SK-N-SH (cell line): ENCODE measurements around the gene HSPA9. TPM values are rescaled to one million over a fixed set of nuclear protein-coding genes. Genes with fewer than 3 reads are reported as not detected.

Experiments used
- CTCF ChIA-PET: fragments of 300-600, 350-600 bp; formaldehyde crosslinking; extraction: SDS; loops from one replicate; lab custom pipeline; 2021; lab: Yijun Ruan, JAX
- POLR2A ChIA-PET: fragments of 350-600 bp; sonication (Branson Sonifier 250); formaldehyde crosslinking; extraction: SDS; loops from one replicate; lab custom pipeline; 2020; ENCODE audit warnings: antibody characterized with exemption, inconsistent platforms; lab: Yijun Ruan, JAX
- DNase-seq: peaks from one replicate; pipeline ENCODE4 v3.0.0; 2012
- H2AFZ ChIP-seq: fragments of 200-600 bp; sonication (generic); 2 replicates; pipeline ENCODE4 v1.8.1; 2016; ENCODE audit warnings: antibody characterized with exemption, mild to moderate bottlenecking, low read depth
- H3F3A ChIP-seq: fragments of 200-600 bp; sonication (generic); replicated peaks from 2 replicates; pipeline ENCODE3; 2016; ENCODE audit warnings: antibody characterized with exemption, mild to moderate bottlenecking; ENCODE audit not compliant: insufficient read depth
- H3K27ac ChIP-seq, 2 experiments: fragments of 200-500 bp in 1 of 2; fragments of 200-600 bp in 1 of 2; sonication (Bioruptor generic) in 1 of 2; sonication (generic), shearing (Covaris generic) in 1 of 2; 2 replicates each; pipeline versions ENCODE4 v1.5.1 to v1.6.1; 2014 to 2016; ENCODE audit warnings: low read depth in 2 of 2, inconsistent platforms in 1 of 2, low read length in 1 of 2, mild to moderate bottlenecking in 1 of 2, mixed read lengths in 1 of 2
- H3K27me3 ChIP-seq: fragments of 200-600 bp; sonication (generic), shearing (Covaris generic); 2 replicates; pipeline ENCODE4 v1.6.1; 2016; ENCODE audit warnings: mixed run types; ENCODE audit not compliant: insufficient read depth
- H3K36me3 ChIP-seq, 2 experiments: fragments of 200-500 bp in 1 of 2; fragments of 200-600 bp in 1 of 2; sonication (Bioruptor generic) in 1 of 2; sonication (generic) in 1 of 2; replicated peaks in 1 of 2; 2 replicates each; pipeline versions ENCODE3 to v1.5.1; 2014 to 2016; ENCODE audit warnings: low read length in 1 of 2, mild to moderate bottlenecking in 1 of 2; ENCODE audit not compliant: insufficient read depth in 2 of 2, control insufficient read depth in 1 of 2
- H3K4me1 ChIP-seq, 2 experiments: fragments of 200-500 bp in 1 of 2; fragments of 200-600 bp in 1 of 2; sonication (Bioruptor generic) in 1 of 2; sonication (generic), shearing (Covaris generic) in 1 of 2; 2 replicates each; pipeline versions ENCODE4 v1.5.1 to v1.6.1; 2014 to 2016; ENCODE audit warnings: low read depth in 1 of 2, low read length in 1 of 2, mixed run types in 1 of 2; ENCODE audit not compliant: insufficient read depth in 2 of 2, control insufficient read depth in 1 of 2
- H3K4me2 ChIP-seq: fragments of 200-600 bp; sonication (generic), shearing (Covaris generic); 2 replicates; pipeline ENCODE4 v1.6.1; 2017; ENCODE audit warnings: mixed run types
- H3K4me3 ChIP-seq, 2 experiments: fragments of 200-500 bp in 1 of 2; fragments of 200-600 bp in 1 of 2; sonication (Bioruptor generic) in 1 of 2; sonication (generic), shearing (Covaris generic) in 1 of 2; 2 replicates each; pipeline versions ENCODE4 v1.5.1 to v1.8.1; 2014 to 2016; ENCODE audit warnings: low read depth in 2 of 2, inconsistent platforms in 1 of 2, low read length in 1 of 2, mild to moderate bottlenecking in 1 of 2, mixed read lengths in 1 of 2, moderate library complexity in 1 of 2
- H3K79me2 ChIP-seq: fragments of 200-600 bp; sonication (generic); 2 replicates; pipeline ENCODE4 v1.8.1; 2017; ENCODE audit warnings: mild to moderate bottlenecking; ENCODE audit not compliant: insufficient read depth
- H3K9ac ChIP-seq: fragments of 200-600 bp; sonication (generic); 2 replicates; pipeline ENCODE4 v1.6.1; 2017; ENCODE audit warnings: mixed run types
- H3K9me2 ChIP-seq: fragments of 200-600 bp; sonication (generic); 2 replicates; pipeline ENCODE4 v1.6.1; 2017; ENCODE audit warnings: mixed run types
- H3K9me3 ChIP-seq: fragments of 200-600 bp; sonication (generic); 2 replicates; pipeline ENCODE4 v1.6.1; 2017; ENCODE audit warnings: mixed run types, mild to moderate bottlenecking, moderate library complexity
- H4K20me1 ChIP-seq: fragments of 200-600 bp; sonication (generic); 2 replicates; pipeline ENCODE4 v1.6.1; 2017; ENCODE audit warnings: mild to moderate bottlenecking, mixed run types; ENCODE audit not compliant: insufficient read depth
- ELF1 ChIP-seq: IDR thresholded peaks from 2 replicates; pipeline ENCODE4 v1.4.0; 2012
- FOSL2 ChIP-seq: IDR thresholded peaks from 2 replicates; pipeline ENCODE4 v1.4.0; 2012; ENCODE audit warnings: low read depth, mild to moderate bottlenecking, moderate library complexity, borderline replicate concordance
- FOXJ3 ChIP-seq: sonication (generic); formaldehyde crosslinking; IDR thresholded peaks from 2 replicates; pipeline ENCODE4 v1.5.1; 2020; ENCODE audit warnings: mild to moderate bottlenecking, missing genetic modification reagents
- GABPA ChIP-seq: IDR thresholded peaks from 2 replicates; pipeline ENCODE4 v1.4.0; 2012; ENCODE audit warnings: low read depth, mild to moderate bottlenecking
- GATA2 ChIP-seq: sonication (generic); formaldehyde crosslinking; IDR thresholded peaks from 2 replicates; pipeline ENCODE4 v1.5.0; 2020; ENCODE audit warnings: mild to moderate bottlenecking, missing genetic modification reagents
- JUND ChIP-seq: IDR thresholded peaks from 2 replicates; pipeline ENCODE4 v1.4.0; 2012
- MEF2A ChIP-seq: IDR thresholded peaks from 2 replicates; pipeline ENCODE4 v1.4.0; 2012; ENCODE audit warnings: low read depth, borderline replicate concordance
- MXI1 ChIP-seq: IDR thresholded peaks from 2 replicates; pipeline ENCODE4 v1.6.1; 2012; ENCODE audit warnings: mild to moderate bottlenecking, low read depth, low read length, improper control_type of control experiment
- NFIC ChIP-seq: IDR thresholded peaks from 2 replicates; pipeline ENCODE4 v1.4.0; 2012; ENCODE audit warnings: borderline replicate concordance
- NRF1 ChIP-seq: IDR thresholded peaks from 2 replicates; pipeline ENCODE4 v1.6.1; 2012; ENCODE audit warnings: low read depth, mild to moderate bottlenecking, low read length
- RCOR1 ChIP-seq: fragments of 150-350 bp; IDR thresholded peaks from 2 replicates; pipeline ENCODE4 v1.6.1; 2017; ENCODE audit warnings: antibody characterized with exemption, low read length
- RFX5 ChIP-seq: IDR thresholded peaks from 2 replicates; pipeline ENCODE4 v1.6.1; 2012; ENCODE audit warnings: mild to moderate bottlenecking, improper control_type of control experiment, low read length
- RXRA ChIP-seq: IDR thresholded peaks from 2 replicates; pipeline ENCODE4 v1.4.0; 2012; ENCODE audit warnings: low read depth, mild to moderate bottlenecking, borderline replicate concordance
- TCF12 ChIP-seq: IDR thresholded peaks from 2 replicates; pipeline ENCODE4 v1.4.0; 2012
- TEAD4 ChIP-seq: IDR thresholded peaks from 2 replicates; pipeline ENCODE4 v1.4.0; 2012; ENCODE audit warnings: mild to moderate bottlenecking, borderline replicate concordance; ENCODE audit not compliant: insufficient read depth
- WGBS: methylation state at CpG from one replicate; pipeline ENCODE4 v1.1.6; 2017; ENCODE audit warnings: low lambda C conversion rate; 5-methylcytosine and 5-hydroxymethylcytosine counted together
- polyA plus RNA-seq, 3 experiments: library from polyadenylated mRNA; depleted of rRNA; stranded (reverse); fragments of >200 nt; gene quantifications; 2 replicates each; pipeline ENCODE4 v1.2.3, GENCODE V29; 2012
- TF ChIP-seq, protein P1 (sequence below): IDR thresholded peaks from 2 replicates; pipeline ENCODE4; 2012
- TF ChIP-seq, protein P2 (sequence below): IDR thresholded peaks from 2 replicates; pipeline ENCODE4 v1.4.0; 2012; ENCODE audit warnings: low read depth, borderline replicate concordance
- TF ChIP-seq, protein P3 (sequence below): fragments of 150-350 bp; IDR thresholded peaks from 2 replicates; pipeline ENCODE4 v1.6.1; 2017; ENCODE audit warnings: antibody characterized with exemption, low read length, low read depth, borderline replicate concordance

The HSPA9 gene
- polyA plus RNA-seq, 1 of the 3 experiments (the other 2 are of a cell fraction): 153 TPM

DNA sequence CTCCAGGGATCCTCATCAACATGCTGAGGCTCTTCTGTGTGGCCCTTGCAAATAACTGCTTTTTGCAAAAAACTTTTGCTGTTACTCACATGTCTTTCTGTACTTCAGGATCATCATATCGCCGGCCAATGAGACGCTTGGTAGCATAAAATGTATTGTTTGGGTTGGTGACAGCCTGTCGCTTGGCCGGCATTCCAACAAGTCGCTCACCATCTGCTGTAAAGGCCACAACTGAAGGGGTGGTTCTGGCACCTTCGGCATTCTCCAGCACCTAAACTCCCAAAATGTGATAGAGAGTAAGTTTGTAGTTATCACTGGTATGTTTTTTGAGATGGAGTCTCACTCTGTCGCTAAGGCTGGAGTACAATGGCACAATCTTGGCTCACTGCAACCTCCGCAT lies 4.3 kb downstream of the HSPA9 start:
- ChIA-PET CTCF (interaction anchor here (1.5 kb wide), 1 partner anchor 71 kb away, joined by 3 read pairs; no protein-coding TSS in a partner anchor), POLR2A (interaction anchor here (0.6 kb wide), 1 partner anchor 29 kb away, joined by 3 read pairs; no protein-coding TSS in a partner anchor)
- WGBS: 97% methylated on average over 9 of the region's 9 CpGs
- Histone ChIP-seq H2AFZ (no peak overlapping the region), H3F3A (peaks cover 19% of the 10 kb centered on the region), H3K4me3 (no peak overlapping the region), H3K9me3 (no peaks in the 10 kb centered on the region), H3K4me2 (no peak overlapping the region), H3K27ac (no peak overlapping the region), H3K4me1 (peaks cover 2 to 10% of the 10 kb centered on the region in 2 experiments; a peak in 2 of 4 replicates), H3K9ac (no peak overlapping the region), H3K9me2 (no peaks in the 10 kb centered on the region), H3K27me3 (no peaks in the 10 kb centered on the region), H4K20me1 (peaks cover 8% of the 10 kb centered on the region), H3K36me3 (peaks cover 54 to 74% of the 10 kb centered on the region in 2 experiments), H3K79me2 (peaks cover 92% of the 10 kb centered on the region)
- TF ChIP-seq RXRA (no peak), NFIC (no peak), TEAD4 (no peak), TCF12 (no peak), JUND (no peak), RCOR1 (no peak), ELF1 (no peak), NRF1 (no peak), FOSL2 (no peak), MXI1 (no peak), GABPA (no peak), MEF2A (no peak)
- TF ChIP-seq, protein P1, sequence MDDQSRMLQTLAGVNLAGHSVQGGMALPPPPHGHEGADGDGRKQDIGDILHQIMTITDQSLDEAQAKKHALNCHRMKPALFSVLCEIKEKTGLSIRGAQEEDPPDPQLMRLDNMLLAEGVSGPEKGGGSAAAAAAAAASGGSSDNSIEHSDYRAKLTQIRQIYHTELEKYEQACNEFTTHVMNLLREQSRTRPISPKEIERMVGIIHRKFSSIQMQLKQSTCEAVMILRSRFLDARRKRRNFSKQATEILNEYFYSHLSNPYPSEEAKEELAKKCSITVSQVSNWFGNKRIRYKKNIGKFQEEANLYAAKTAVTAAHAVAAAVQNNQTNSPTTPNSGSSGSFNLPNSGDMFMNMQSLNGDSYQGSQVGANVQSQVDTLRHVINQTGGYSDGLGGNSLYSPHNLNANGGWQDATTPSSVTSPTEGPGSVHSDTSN: no peak
- TF ChIP-seq, protein P2, sequence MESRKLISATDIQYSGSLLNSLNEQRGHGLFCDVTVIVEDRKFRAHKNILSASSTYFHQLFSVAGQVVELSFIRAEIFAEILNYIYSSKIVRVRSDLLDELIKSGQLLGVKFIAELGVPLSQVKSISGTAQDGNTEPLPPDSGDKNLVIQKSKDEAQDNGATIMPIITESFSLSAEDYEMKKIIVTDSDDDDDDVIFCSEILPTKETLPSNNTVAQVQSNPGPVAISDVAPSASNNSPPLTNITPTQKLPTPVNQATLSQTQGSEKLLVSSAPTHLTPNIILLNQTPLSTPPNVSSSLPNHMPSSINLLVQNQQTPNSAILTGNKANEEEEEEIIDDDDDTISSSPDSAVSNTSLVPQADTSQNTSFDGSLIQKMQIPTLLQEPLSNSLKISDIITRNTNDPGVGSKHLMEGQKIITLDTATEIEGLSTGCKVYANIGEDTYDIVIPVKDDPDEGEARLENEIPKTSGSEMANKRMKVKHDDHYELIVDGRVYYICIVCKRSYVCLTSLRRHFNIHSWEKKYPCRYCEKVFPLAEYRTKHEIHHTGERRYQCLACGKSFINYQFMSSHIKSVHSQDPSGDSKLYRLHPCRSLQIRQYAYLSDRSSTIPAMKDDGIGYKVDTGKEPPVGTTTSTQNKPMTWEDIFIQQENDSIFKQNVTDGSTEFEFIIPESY: no peak
- no peak for DNase-seq

DNA sequence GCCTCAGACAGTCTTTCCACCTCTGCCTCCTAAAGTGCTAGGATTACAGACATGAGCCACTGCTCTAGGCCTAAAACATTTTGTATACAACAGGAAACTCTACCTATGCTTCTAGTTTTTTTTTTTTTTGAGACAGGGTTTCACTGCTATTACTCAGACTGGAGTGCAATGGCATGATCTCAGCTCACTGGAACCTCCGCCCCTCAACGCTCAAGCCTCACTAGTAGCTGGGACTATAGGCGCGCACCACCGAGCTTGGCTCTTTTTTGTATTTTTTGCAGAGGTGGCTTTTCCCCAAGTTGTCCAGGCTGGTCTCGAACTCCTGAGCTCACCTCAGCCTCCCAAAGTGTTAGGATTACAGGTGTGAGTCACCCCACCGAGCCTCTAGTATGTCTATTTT lies 5.4 kb downstream of the HSPA9 start:
- peaks cover 65 to 85% of the 10 kb centered on the region in 2 experiments for H3K36me3 ChIP-seq
- peaks cover 2 to 10% of the 10 kb centered on the region in 2 experiments; a peak in 2 of 4 replicates for H3K4me1 ChIP-seq
- peaks cover 19% of the 10 kb centered on the region for H3F3A ChIP-seq
- no peak for TF ChIP-seq TEAD4
- TF ChIP-seq NRF1: no peak
- TF ChIP-seq, protein P1: no peak
- TF ChIP-seq FOXJ3 (CRISPR knock-in tag): no peak
- TF ChIP-seq, protein P3, sequence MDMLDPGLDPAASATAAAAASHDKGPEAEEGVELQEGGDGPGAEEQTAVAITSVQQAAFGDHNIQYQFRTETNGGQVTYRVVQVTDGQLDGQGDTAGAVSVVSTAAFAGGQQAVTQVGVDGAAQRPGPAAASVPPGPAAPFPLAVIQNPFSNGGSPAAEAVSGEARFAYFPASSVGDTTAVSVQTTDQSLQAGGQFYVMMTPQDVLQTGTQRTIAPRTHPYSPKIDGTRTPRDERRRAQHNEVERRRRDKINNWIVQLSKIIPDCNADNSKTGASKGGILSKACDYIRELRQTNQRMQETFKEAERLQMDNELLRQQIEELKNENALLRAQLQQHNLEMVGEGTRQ: no peak
- no peak for TF ChIP-seq RFX5
- no peak for TF ChIP-seq GATA2 (CRISPR knock-in tag)
- no peak overlapping the region for H3K4me2 ChIP-seq
- no peak overlapping the region for H3K4me3 ChIP-seq
- WGBS: 93% methylated on average over 7 of the region's 7 CpGs
- no peak overlapping the region for H3K27ac ChIP-seq
- no peak overlapping the region for H2AFZ ChIP-seq
- H3K27me3 ChIP-seq: no peaks in the 10 kb centered on the region
- POLR2A ChIA-PET: no interaction called here
- DNase-seq: no peak
- peaks cover 14% of the 10 kb centered on the region for H4K20me1 ChIP-seq
- CTCF ChIA-PET: interaction anchor here (1.4 to 3.2 kb wide), 2 partner anchors 18 to 22 kb away, joined by 3 to 13 read pairs; no protein-coding TSS in a partner anchor
- H3K9ac ChIP-seq: no peak overlapping the region
- H3K9me2 ChIP-seq: no peaks in the 10 kb centered on the region
- no peaks in the 10 kb centered on the region for H3K9me3 ChIP-seq
- H3K79me2 ChIP-seq: peaks cover 99% of the 10 kb centered on the region
